GM19468 (cell line): ENCODE measurements around the gene FAM171A1.

Experiments
- ATAC-seq: cut with Tn5 transposase; IDR thresholded peaks from one replicate; pipeline ENCODE4 v1.9.1; 2021; ENCODE audit warnings: mild to moderate bottlenecking, moderate library complexity, moderate number of reproducible peaks; ENCODE audit not compliant: unreplicated experiment; ENCODE audit errors: extremely low read depth

Gene FAM171A1

GRCh38 chr10:15254808-15255648 lies 116.1 kb downstream of the FAM171A1 start:
- no peak for ATAC-seq

- ATAC-seq, result no peak
These were observed 116.9 kb downstream of the FAM171A1 start for GRCh38 chr10:15253951-15254807.

- no peak for ATAC-seq
These were observed 118.7 kb downstream of the FAM171A1 start for GRCh38 chr10:15252396-15252795.

- no peak for ATAC-seq
These were observed 119.2 kb downstream of the FAM171A1 start for GRCh38 chr10:15251791-15252380.

GRCh38 chr10:15245530-15245929 lies 125.6 kb downstream of the FAM171A1 start:
- ATAC-seq, result no peak

GRCh38 chr10:15244635-15245197 lies 126.4 kb downstream of the FAM171A1 start:
- ATAC-seq, result no peak

- ATAC-seq, result no peak
These were observed 128.7 kb downstream of the FAM171A1 start for GRCh38 chr10:15242261-15242840.

GRCh38 chr10:15241306-15241705 lies 129.8 kb downstream of the FAM171A1 start:
- ATAC-seq, result no peak

- ATAC-seq, result no peak
These were observed 132.3 kb downstream of the FAM171A1 start for GRCh38 chr10:15238555-15239335.

- no peak for ATAC-seq
These were observed 133.7 kb downstream of the FAM171A1 start for GRCh38 chr10:15237351-15237750.

- no peak for ATAC-seq
These were observed 134.7 kb downstream of the FAM171A1 start for GRCh38 chr10:15236340-15236739.

- no peak for ATAC-seq
These were observed 138.8 kb downstream of the FAM171A1 start for GRCh38 chr10:15232279-15232678.

GRCh38 chr10:15231426-15231825 lies 139.7 kb downstream of the FAM171A1 start:
- no peak for ATAC-seq

GRCh38 chr10:15230257-15230656 lies 140.8 kb downstream of the FAM171A1 start:
- no peak for ATAC-seq

- no peak for ATAC-seq
These were observed 141.8 kb downstream of the FAM171A1 start for GRCh38 chr10:15229268-15229667.

GRCh38 chr10:15228426-15228825 lies 142.7 kb downstream of the FAM171A1 start:
- no peak for ATAC-seq

GRCh38 chr10:15227611-15228372 lies 143.3 kb downstream of the FAM171A1 start:
- no peak for ATAC-seq

- ATAC-seq, result no peak
These were observed 145.6 kb downstream of the FAM171A1 start for GRCh38 chr10:15225511-15225910.

GRCh38 chr10:15224948-15225347 lies 146.1 kb downstream of the FAM171A1 start:
- no peak for ATAC-seq
